Measurements from ENCODE around the gene KLHL6. TPM values are rescaled to one million over a fixed set of nuclear protein-coding genes. Genes with fewer than 3 reads are reported as not detected.

KLHL6 gene
- total and polyA plus RNA-seq, 2 experiments from 2014 or later, result 0.17 TPM; not detected in 1

DNA sequence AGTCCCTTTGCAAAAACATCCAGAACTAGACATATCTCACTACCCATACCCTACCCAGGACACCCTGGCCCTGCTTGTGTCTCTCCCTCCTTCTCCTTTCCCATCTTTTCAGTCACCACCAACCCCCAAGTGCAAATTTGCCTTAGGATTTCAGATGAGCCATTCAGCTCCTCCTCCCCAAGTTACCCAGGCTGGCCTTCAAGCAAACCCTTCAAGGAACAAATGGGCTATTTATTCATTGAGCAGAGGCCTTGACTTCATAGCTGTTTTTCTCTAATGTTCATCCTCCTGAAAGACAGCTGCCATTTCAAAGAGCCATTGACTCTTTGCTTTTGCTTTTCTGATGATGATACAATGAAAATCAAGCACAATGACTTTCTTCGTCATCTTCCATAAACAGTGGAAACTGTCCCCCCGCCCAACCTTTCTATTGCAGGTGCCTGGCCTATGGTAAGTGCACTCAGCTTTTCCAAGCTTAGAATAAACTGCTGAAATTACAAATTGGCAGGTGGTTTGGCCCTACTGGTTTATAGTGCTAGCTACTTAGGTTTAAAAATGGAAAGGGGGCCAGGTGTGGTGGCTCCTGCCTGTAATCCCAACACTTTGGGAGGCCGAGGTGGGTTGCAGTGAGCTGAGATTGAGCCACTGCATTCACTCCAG is 26.1 kb upstream of the KLHL6 start:
- peaks cover 4% of the 10 kb centered on the region for H3K27me3 ChIP-seq
- TF ChIP-seq, protein P1, sequence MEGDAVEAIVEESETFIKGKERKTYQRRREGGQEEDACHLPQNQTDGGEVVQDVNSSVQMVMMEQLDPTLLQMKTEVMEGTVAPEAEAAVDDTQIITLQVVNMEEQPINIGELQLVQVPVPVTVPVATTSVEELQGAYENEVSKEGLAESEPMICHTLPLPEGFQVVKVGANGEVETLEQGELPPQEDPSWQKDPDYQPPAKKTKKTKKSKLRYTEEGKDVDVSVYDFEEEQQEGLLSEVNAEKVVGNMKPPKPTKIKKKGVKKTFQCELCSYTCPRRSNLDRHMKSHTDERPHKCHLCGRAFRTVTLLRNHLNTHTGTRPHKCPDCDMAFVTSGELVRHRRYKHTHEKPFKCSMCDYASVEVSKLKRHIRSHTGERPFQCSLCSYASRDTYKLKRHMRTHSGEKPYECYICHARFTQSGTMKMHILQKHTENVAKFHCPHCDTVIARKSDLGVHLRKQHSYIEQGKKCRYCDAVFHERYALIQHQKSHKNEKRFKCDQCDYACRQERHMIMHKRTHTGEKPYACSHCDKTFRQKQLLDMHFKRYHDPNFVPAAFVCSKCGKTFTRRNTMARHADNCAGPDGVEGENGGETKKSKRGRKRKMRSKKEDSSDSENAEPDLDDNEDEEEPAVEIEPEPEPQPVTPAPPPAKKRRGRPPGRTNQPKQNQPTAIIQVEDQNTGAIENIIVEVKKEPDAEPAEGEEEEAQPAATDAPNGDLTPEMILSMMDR (IDR thresholded peaks at IDR 0.05; ENCODE audit: poor library complexity), result no peak
- TF ChIP-seq EZH2phosphoT487 (IDR thresholded peaks at IDR 0.05; ENCODE audit: low read depth, severe bottlenecking, unreplicated experiment) (no peak), EZH2 (IDR thresholded peaks at IDR 0.05; ENCODE audit: borderline replicate concordance) (no peak)
- H3K9me3 ChIP-seq (ENCODE audit: low read depth), result no peaks in the 10 kb centered on the region
- no peaks in the 10 kb centered on the region for H4K20me1 ChIP-seq (ENCODE audit: insufficient read depth, poor library complexity, severe bottlenecking)
- H2AFZ ChIP-seq, result no peak overlapping the region
- H3K9me2 ChIP-seq (replicated peaks; ENCODE audit: insufficient read depth), result no peaks in the 10 kb centered on the region
- H3K27ac ChIP-seq, result no peak overlapping the region
- H3K36me3 ChIP-seq (replicated peaks; ENCODE audit: insufficient read depth, low read depth), result no peaks in the 10 kb centered on the region
- no peak overlapping the region for H3K4me3 ChIP-seq
- no peak for DNase-seq (ENCODE audit: low spot score)
- H3K4me1 ChIP-seq (ENCODE audit: insufficient read depth), result peaks cover 33% of the 10 kb centered on the region
- WGBS (ENCODE audit: low lambda C conversion rate, missing lambda C conversion rate), result 94% methylated on average over 3 of the region's 3 CpGs
- no peak overlapping the region for H3K4me2 ChIP-seq
- H3K79me2 ChIP-seq, result no peaks in the 10 kb centered on the region

DNA sequence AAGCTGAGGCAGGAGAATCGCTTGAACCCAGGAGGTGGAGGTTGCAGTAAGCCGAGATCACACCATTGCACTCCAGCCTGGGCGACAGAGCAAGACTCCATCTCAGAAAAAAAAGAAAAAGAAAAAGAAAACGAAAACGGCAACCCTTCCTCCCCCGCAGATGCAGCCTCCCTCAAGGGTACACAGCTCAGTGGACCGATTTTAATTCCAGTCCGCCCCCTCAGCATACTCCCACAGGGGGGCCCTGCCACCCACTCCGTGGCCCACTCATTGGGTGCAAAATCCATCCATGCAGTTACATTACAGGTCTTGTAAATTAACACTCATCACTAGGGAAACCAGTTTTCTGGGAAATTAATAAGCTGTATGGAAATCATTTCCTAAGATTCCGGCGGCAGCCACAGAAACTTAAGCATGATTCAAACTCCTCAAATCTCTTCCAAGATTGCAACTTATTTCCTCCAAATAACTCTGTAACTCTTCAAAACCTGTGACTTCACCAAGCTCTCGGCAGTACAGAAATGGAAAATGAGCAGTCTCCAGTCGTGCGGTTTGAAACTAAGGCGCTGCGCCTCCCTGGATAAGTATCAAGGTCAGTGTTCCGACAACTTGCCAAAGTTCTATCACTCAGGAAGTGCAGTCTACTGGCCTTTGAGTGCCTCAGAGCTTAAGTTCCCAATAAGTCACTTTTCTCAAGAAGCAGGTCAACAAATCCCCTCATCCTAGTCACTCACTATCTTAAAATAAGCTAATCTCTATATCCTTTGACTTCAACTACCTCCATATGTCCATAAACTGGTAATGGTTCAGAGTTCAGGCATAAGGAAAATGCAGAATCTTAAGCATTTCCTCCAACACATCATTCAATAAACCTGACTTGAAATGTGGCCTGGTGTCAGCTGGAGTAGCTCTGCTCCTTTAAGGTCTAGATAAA is 24.7 kb upstream of the KLHL6 start:
- peaks cover 4% of the 10 kb centered on the region for H3K27me3 ChIP-seq
- TF ChIP-seq EZH2phosphoT487 (IDR thresholded peaks at IDR 0.05; ENCODE audit: low read depth, severe bottlenecking, unreplicated experiment) (no peak), EZH2 (IDR thresholded peaks at IDR 0.05; ENCODE audit: borderline replicate concordance) (no peak)
- TF ChIP-seq, protein P1 (IDR thresholded peaks at IDR 0.05; ENCODE audit: poor library complexity), result no peak
- H3K36me3 ChIP-seq (replicated peaks; ENCODE audit: insufficient read depth, low read depth), result no peaks in the 10 kb centered on the region
- H4K20me1 ChIP-seq (ENCODE audit: insufficient read depth, poor library complexity, severe bottlenecking), result no peaks in the 10 kb centered on the region
- H3K9me2 ChIP-seq (replicated peaks; ENCODE audit: insufficient read depth), result no peaks in the 10 kb centered on the region
- peaks cover 31% of the 10 kb centered on the region for H3K4me1 ChIP-seq (ENCODE audit: insufficient read depth)
- WGBS (ENCODE audit: low lambda C conversion rate, missing lambda C conversion rate), result 67% methylated on average over 17 of the region's 17 CpGs
- no peaks in the 10 kb centered on the region for H3K79me2 ChIP-seq
- peak overlapping the region; percentile 56 for H3K27ac ChIP-seq
- peak overlapping the region; percentile 47 for H3K4me2 ChIP-seq
- H3K9me3 ChIP-seq (ENCODE audit: low read depth), result no peaks in the 10 kb centered on the region
- DNase-seq (ENCODE audit: low spot score), result peak; percentile 23
- no peak overlapping the region for H3K4me3 ChIP-seq
- no peak overlapping the region for H2AFZ ChIP-seq

DNA sequence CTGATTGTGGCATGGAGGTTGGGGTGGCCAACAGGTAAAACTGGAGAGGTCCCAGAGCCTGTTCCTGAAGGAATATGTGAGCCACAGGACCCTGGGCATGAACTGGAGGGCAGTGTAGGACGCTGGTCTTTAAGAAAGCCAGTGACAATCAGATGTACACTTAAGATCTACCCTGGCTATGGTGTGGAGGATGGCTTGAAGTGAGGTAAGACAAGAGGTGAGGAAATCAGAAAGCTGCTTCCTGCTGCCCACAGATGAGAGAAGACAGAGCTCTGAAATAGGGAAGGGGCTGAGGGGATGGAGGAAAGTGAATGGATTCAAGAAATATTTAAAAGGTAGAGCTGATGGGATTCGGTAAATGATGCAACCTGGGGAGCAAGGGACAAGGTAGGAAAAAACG is 22.7 kb upstream of the KLHL6 start:
- Histone ChIP-seq H3K36me3 (replicated peaks; ENCODE audit: insufficient read depth, low read depth) (no peaks in the 10 kb centered on the region), H3K27me3 (peaks cover 4% of the 10 kb centered on the region), H3K79me2 (no peaks in the 10 kb centered on the region), H3K9me3 (ENCODE audit: low read depth) (no peaks in the 10 kb centered on the region), H3K4me2 (no peak overlapping the region), H4K20me1 (ENCODE audit: insufficient read depth, poor library complexity, severe bottlenecking) (no peaks in the 10 kb centered on the region), H3K27ac (no peak overlapping the region), H3K4me1 (ENCODE audit: insufficient read depth) (peaks cover 12% of the 10 kb centered on the region), H3K4me3 (no peak overlapping the region), H3K9me2 (replicated peaks; ENCODE audit: insufficient read depth) (no peaks in the 10 kb centered on the region), H2AFZ (no peak overlapping the region)
- WGBS (ENCODE audit: low lambda C conversion rate, missing lambda C conversion rate), result 94% methylated on average over 3 of the region's 3 CpGs
- no peak for TF ChIP-seq EZH2phosphoT487 (IDR thresholded peaks at IDR 0.05; ENCODE audit: low read depth, severe bottlenecking, unreplicated experiment)
- TF ChIP-seq, protein P1 (IDR thresholded peaks at IDR 0.05; ENCODE audit: poor library complexity), result no peak
- TF ChIP-seq EZH2 (IDR thresholded peaks at IDR 0.05; ENCODE audit: borderline replicate concordance), result no peak
- no peak for DNase-seq (ENCODE audit: low spot score)
